Transverse colon (tissue), 3 donors: ENCODE data around the gene DDX19B.

Source experiments
- CTCF ChIP-seq, 5 experiments: fragments of 200-600 bp in 3 of 5; fragments of 450-650 bp in 2 of 5; sonication (generic) in 3 of 5; IDR thresholded peaks; 1 replicate in 2 of 5; 2 replicates in 3 of 5; pipeline ENCODE4 v1.5.1; 2016 to 2017; ENCODE audit warnings: antibody characterized with exemption in 5 of 5, inconsistent platforms in 3 of 5, mild to moderate bottlenecking in 2 of 5, moderate library complexity in 1 of 5
- EP300 ChIP-seq: sonication (generic); formaldehyde crosslinking; IDR thresholded peaks from one replicate; pipeline ENCODE4 v1.6.1; 2017; ENCODE audit warnings: antibody characterized with exemption, low read depth
- POLR2A ChIP-seq: fragments of 450-650 bp; IDR thresholded peaks from one replicate; pipeline ENCODE4 v1.6.1; 2016; ENCODE audit warnings: antibody characterized with exemption, mild to moderate bottlenecking, moderate library complexity

- TF ChIP-seq CTCF (IDR thresholded peaks at IDR 0.05), result no peak
- no peak for TF ChIP-seq POLR2A
- no peak for TF ChIP-seq EP300
Observed at GRCh38 chr16:70324998-70325747, 26.2 kb downstream of the DDX19B start.
